ENCODE results near the gene HOXC6.
"Not testable (repeated sequence)": the region's sequence is repeated elsewhere in the genome, so short reads cannot be mapped to it uniquely, and the experiment has no call there.

Gene HOXC6

DNA sequence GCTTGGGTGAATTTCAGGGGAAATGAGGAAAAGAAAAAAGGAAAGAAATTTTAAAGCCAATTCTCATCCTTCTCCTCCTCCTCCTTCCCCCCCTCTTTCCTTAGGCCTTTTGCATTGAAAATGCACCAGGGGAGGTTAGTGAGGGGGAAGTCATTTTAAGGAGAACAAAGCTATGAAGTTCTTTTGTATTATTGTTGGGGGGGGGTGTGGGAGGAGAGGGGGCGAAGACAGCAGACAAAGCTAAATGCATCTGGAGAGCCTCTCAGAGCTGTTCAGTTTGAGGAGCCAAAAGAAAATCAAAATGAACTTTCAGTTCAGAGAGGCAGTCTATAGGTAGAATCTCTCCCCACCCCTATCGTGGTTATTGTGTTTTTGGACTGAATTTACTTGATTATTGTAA lies 27.3 kb downstream of the HOXC6 start:
- H3K36me3 Mint-ChIP-seq = no peaks in the 10 kb centered on the region
- no peaks in the 10 kb centered on the region for H3K9me3 Mint-ChIP-seq
- H3K27ac Mint-ChIP-seq = no peak overlapping the region
- H3K27me3 Mint-ChIP-seq = peaks cover 68% of the 10 kb centered on the region
- H3K4me1 Mint-ChIP-seq = peaks cover 29% of the 10 kb centered on the region
- no peak overlapping the region for H3K4me3 Mint-ChIP-seq

DNA sequence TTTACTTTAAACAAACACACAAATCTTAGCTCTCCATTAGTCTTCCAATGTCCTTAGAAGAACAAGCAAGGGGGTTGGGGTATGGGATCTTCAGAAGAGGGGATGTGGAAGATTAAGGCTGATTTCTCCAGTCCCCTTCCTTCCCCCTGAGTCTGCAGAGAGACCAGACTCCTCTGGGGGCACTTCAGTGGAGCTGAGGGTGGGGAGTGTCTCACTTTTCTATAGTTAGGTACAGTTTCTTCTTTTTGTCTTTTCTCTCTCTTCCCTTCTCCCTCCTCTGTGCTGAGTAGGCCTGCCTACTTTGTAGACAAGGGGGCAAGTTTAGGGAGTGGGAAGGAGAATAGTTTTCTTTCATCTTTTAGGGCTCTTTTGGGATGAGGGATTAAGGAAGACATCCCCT lies 27.9 kb downstream of the HOXC6 start:
- Mint-ChIP-seq H3K4me1 (peaks cover 27% of the 10 kb centered on the region), H3K27me3 (peaks cover 69% of the 10 kb centered on the region), H3K4me3 (no peak overlapping the region), H3K9me3 (no peaks in the 10 kb centered on the region), H3K27ac (no peak overlapping the region), H3K36me3 (no peaks in the 10 kb centered on the region)

- Mint-ChIP-seq H3K4me1 (peaks cover 12% of the 10 kb centered on the region), H3K27me3 (peaks cover 67% of the 10 kb centered on the region), H3K36me3 (no peaks in the 10 kb centered on the region), H3K4me3 (no peak overlapping the region), H3K27ac (no peak overlapping the region), H3K9me3 (no peaks in the 10 kb centered on the region)
Measured at GRCh38 chr12:54058128-54058768, 30.0 kb downstream of the HOXC6 start.

GRCh38 chr12:54059668-54060067 lies 31.4 kb downstream of the HOXC6 start:
- H3K27me3 Mint-ChIP-seq = peaks cover 64% of the 10 kb centered on the region
- H3K9me3 Mint-ChIP-seq = no peaks in the 10 kb centered on the region
- H3K36me3 Mint-ChIP-seq = no peaks in the 10 kb centered on the region
- H3K4me1 Mint-ChIP-seq = peaks cover 2% of the 10 kb centered on the region
- no peak overlapping the region for H3K27ac Mint-ChIP-seq
- H3K4me3 Mint-ChIP-seq = no peak overlapping the region

GRCh38 chr12:54060174-54060974 lies 32.1 kb downstream of the HOXC6 start:
- Mint-ChIP-seq H3K27ac (no peak overlapping the region), H3K27me3 (peaks cover 62% of the 10 kb centered on the region), H3K36me3 (no peaks in the 10 kb centered on the region), H3K9me3 (no peaks in the 10 kb centered on the region), H3K4me1 (no peaks in the 10 kb centered on the region), H3K4me3 (no peak overlapping the region)

GRCh38 chr12:54060975-54061778 lies 32.9 kb downstream of the HOXC6 start:
- peak overlapping the region; percentile 55 for H3K27ac Mint-ChIP-seq
- no peaks in the 10 kb centered on the region for H3K36me3 Mint-ChIP-seq
- no peaks in the 10 kb centered on the region for H3K9me3 Mint-ChIP-seq

DNA sequence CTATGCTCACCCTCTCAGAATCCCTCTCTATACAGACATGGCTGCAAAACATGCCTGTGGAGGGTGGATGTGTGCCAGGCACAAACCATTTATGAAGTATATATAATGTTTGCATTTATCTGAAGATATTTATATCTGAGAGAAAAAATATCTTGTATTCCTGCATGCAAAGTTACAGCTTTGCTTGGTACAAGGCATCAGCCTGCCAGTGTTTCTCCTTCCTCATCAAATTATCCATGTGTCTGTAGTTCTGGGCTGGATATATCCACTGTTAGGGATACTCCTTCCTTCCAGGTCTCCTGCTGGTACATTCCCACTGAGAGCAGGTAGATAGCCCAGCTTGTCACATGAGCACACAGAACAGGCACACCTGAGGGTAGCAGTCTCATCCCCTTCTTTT lies 37.4 kb downstream of the HOXC6 start:
- Mint-ChIP-seq H3K27ac (no peak overlapping the region), H3K36me3 (no peaks in the 10 kb centered on the region), H3K4me3 (no peak overlapping the region), H3K4me1 (no peaks in the 10 kb centered on the region), H3K27me3 (peaks cover 39% of the 10 kb centered on the region), H3K9me3 (no peaks in the 10 kb centered on the region)

More at GRCh38 chr12:54060975-54061778, 32.9 kb downstream of the HOXC6 start:
- Mint-ChIP-seq H3K4me1 (no peaks in the 10 kb centered on the region), H3K4me3 (no peak overlapping the region), H3K27me3 (peaks cover 60% of the 10 kb centered on the region)

GRCh38 chr12:54066408-54066807 lies 38.2 kb downstream of the HOXC6 start:
- H3K27me3 Mint-ChIP-seq = peaks cover 33% of the 10 kb centered on the region
- no peaks in the 10 kb centered on the region for H3K4me1 Mint-ChIP-seq
- H3K36me3 Mint-ChIP-seq = no peaks in the 10 kb centered on the region
- H3K4me3 Mint-ChIP-seq = no peak overlapping the region
- no peaks in the 10 kb centered on the region for H3K9me3 Mint-ChIP-seq
- no peak overlapping the region for H3K27ac Mint-ChIP-seq

DNA sequence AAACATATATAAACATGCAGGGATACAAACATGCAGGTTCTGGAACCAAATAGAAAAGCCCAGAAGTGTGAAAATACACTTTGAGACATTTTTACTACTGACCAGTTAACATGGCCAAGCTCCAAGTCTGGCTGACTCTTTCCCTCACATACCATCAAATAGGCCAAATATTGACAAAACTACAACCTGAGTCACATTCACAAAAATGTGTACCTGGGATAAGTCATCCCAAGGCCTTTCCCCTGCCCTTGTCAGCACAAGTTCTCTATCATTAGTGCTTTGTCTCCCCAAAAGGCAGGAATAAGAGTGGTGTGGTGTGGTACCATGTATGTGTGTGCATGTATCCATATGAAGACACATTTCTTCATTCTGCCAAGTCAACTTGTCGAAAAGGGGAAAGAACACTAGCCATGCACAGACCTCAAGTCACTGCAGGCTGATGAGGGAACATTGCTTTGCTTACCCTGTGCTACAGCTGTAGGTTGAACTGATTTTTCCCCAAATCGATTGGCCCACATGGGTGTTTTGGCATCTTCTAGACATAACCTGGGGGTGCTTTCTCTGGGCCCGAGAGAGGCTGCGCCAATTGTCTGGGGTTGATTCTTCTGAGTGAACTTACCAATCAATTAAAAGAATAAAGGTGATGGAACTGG lies 40.3 kb downstream of the HOXC6 start:
- H3K36me3 Mint-ChIP-seq = no peaks in the 10 kb centered on the region
- H3K27ac Mint-ChIP-seq = no peak overlapping the region
- no peaks in the 10 kb centered on the region for H3K9me3 Mint-ChIP-seq
- no peaks in the 10 kb centered on the region for H3K4me1 Mint-ChIP-seq
- H3K27me3 Mint-ChIP-seq = peaks cover 20% of the 10 kb centered on the region
- H3K4me3 Mint-ChIP-seq = no peak overlapping the region

- no peak overlapping the region for H3K4me3 Mint-ChIP-seq
- H3K4me1 Mint-ChIP-seq = no peaks in the 10 kb centered on the region
- peaks cover 8% of the 10 kb centered on the region for H3K27me3 Mint-ChIP-seq
- H3K27ac Mint-ChIP-seq = no peak overlapping the region
- H3K9me3 Mint-ChIP-seq = no peaks in the 10 kb centered on the region
- no peaks in the 10 kb centered on the region for H3K36me3 Mint-ChIP-seq
Measured at GRCh38 chr12:54071942-54072341, 43.7 kb downstream of the HOXC6 start.

DNA sequence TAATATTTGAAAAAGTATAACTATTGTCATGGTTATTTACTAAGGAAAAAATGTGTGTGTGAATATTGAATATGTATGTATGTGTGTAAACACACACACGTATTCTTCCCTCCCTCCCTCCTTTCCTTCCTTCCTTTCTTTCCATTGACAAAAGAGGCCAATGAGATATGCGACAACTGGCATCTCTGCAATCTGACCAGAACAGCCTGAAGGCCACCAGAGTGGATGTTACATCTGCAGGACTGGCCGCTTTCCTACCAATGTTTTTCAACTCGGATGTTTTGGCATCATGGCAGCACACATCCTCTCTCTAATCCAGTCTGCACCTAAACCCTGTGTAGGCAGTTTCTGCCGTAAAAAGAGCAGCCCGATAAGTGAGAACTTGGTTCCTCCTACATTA lies 46.1 kb downstream of the HOXC6 start:
- Mint-ChIP-seq H3K4me3 (no peak overlapping the region), H3K4me1 (no peaks in the 10 kb centered on the region), H3K27ac (no peak overlapping the region), H3K36me3 (no peaks in the 10 kb centered on the region), H3K27me3 (peaks cover 4% of the 10 kb centered on the region), H3K9me3 (no peaks in the 10 kb centered on the region)

DNA sequence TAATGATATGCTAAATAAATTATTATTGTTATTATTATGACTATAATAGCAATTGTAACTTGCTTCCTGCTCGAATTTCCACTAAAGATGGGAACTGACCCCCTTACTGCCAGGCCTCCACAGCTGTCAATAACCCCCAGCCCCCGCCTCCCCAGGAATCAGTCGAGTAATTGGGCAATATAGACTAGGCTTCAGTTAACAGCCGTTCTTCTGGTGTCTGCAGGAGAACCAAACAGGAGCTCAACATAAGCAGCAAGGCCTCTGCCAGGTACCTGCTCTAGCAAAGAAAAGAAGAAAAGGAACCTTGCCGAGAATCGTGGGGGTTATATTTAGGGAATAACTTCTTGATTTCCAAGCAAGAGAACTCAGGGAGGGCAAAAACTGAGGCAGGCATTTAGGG lies 47.2 kb downstream of the HOXC6 start:
- H3K36me3 Mint-ChIP-seq = no peaks in the 10 kb centered on the region
- H3K4me1 Mint-ChIP-seq = no peaks in the 10 kb centered on the region
- H3K27me3 Mint-ChIP-seq = peaks cover 2% of the 10 kb centered on the region
- no peak overlapping the region for H3K4me3 Mint-ChIP-seq
- H3K9me3 Mint-ChIP-seq = no peaks in the 10 kb centered on the region
- H3K27ac Mint-ChIP-seq = no peak overlapping the region

- Mint-ChIP-seq H3K4me3 (no peak overlapping the region), H3K27me3 (peaks cover 2% of the 10 kb centered on the region), H3K4me1 (peaks cover 2% of the 10 kb centered on the region), H3K27ac (no peak overlapping the region), H3K36me3 (no peaks in the 10 kb centered on the region), H3K9me3 (no peaks in the 10 kb centered on the region)
Measured at GRCh38 chr12:54075974-54076373, 47.7 kb downstream of the HOXC6 start.

DNA sequence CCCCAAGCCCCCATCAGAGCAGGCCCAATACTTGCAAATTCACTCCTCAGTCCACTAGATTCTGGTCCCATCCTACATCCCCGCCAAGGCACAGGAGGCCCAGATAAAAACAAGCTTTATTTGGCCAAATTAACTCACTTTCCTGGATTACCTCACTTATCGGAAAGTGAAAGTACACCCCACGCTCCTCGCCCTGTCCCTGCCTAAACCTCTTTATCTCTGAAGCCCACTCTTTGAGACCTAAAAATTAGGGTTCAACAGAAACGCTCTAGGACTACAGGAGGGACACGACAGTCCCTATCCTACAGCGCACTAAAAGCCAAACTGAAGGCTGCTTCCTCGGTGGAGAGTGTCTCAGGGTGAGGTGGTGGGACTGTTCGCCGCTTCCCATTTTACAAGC lies 49.6 kb downstream of the HOXC6 start:
- H3K36me3 Mint-ChIP-seq, H3K4me3 Mint-ChIP-seq, H3K9me3 Mint-ChIP-seq, H3K27ac Mint-ChIP-seq, H3K27me3 Mint-ChIP-seq: not testable (repeated sequence)
- H3K4me1 Mint-ChIP-seq = peaks cover 18% of the 10 kb centered on the region

- Mint-ChIP-seq H3K27ac (peak overlapping the region; percentile 21), H3K4me1 (peaks cover 29% of the 10 kb centered on the region)
- H3K27me3 Mint-ChIP-seq, H3K9me3 Mint-ChIP-seq, H3K4me3 Mint-ChIP-seq, H3K36me3 Mint-ChIP-seq: not testable (repeated sequence)
Measured at GRCh38 chr12:54079115-54079514, 50.9 kb downstream of the HOXC6 start.
